Measurements from ENCODE around the gene TMEM91.

The TMEM91 gene

GRCh38 chr19:41409288-41409687 lies 33.0 kb downstream of the TMEM91 start:
- H3K4me1 ChIP-seq (ENCODE audit: control insufficient read depth in 1 of 2, insufficient read depth in 2 of 2, low read length in 2 of 2), result peaks cover 10 to 15% of the 10 kb centered on the region in 2 donors
- H3K36me3 ChIP-seq (ENCODE audit: control insufficient read depth in 1 of 2, insufficient read depth in 2 of 2, low read length in 2 of 2), result peaks cover 8 to 28% of the 10 kb centered on the region in 2 donors
- no peak overlapping the region for H3K27ac ChIP-seq (ENCODE audit: low read depth, low read length)
- no peaks in the 10 kb centered on the region for H3K9me3 ChIP-seq (ENCODE audit: control insufficient read depth in 1 of 2, low read length in 2 of 2)
- H3K4me3 ChIP-seq (ENCODE audit: low read depth in 1 of 2, low read length in 2 of 2), result no peak overlapping the region
- H3K27me3 ChIP-seq (ENCODE audit: control insufficient read depth in 1 of 2, insufficient read depth in 2 of 2, low read length in 2 of 2), result no peaks in the 10 kb centered on the region
- no peak overlapping the region for H3K9ac ChIP-seq (ENCODE audit: low read depth in 1 of 2, low read length in 2 of 2)

- no peak overlapping the region for H3K27ac ChIP-seq (ENCODE audit: low read depth, low read length)
Measured at GRCh38 chr19:41410336-41411054, 34.2 kb downstream of the TMEM91 start.

DNA sequence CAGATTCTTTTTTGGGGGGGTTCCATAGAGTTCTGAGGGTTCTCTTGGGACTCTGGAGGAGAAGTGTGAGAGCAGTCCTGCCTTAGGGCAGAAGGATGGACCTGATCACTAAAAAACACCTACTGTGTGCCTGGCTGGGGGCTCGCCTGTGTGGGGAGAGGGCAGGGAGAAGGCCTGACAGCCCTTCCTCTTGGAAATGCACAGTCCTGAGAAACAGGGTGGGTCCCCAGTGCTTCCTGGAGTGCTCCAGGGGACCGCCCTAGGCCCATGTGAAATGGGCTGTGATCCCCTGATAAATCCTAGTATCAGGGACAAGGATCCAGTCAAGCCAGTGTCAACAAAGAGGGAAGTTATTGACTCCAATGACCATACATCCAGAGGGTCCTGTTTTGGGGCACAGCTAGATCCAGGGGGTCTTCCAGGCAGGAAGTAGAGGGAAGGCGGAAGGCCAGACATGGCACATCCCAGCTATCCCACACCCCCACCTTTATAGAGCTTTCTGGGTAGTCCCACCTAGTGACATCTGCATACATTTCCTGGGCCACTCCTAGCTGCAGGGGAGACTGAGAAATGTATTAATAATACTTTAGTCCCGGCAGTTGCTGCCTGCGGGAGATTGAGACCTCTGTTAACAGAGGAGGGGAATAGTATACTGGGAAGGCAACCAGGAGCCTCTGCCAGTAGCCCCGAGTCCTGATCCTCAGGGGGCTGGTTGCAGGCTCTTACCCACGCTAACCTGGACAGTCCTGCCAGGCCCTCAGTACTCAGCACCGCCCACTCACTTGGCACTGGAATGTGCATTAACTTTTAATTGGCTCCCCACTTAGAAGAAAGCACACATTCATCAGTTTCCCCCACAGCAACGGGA lies 35.0 kb downstream of the TMEM91 start:
- H3K9me3 ChIP-seq (ENCODE audit: control insufficient read depth in 1 of 2, low read length in 2 of 2), result no peaks in the 10 kb centered on the region
- peaks cover 13 to 40% of the 10 kb centered on the region in 2 donors for H3K36me3 ChIP-seq (ENCODE audit: control insufficient read depth in 1 of 2, insufficient read depth in 2 of 2, low read length in 2 of 2)
- no peaks in the 10 kb centered on the region for H3K27me3 ChIP-seq (ENCODE audit: control insufficient read depth in 1 of 2, insufficient read depth in 2 of 2, low read length in 2 of 2)
- H3K4me3 ChIP-seq (ENCODE audit: low read depth in 1 of 2, low read length in 2 of 2), result no peak overlapping the region
- H3K9ac ChIP-seq (ENCODE audit: low read depth in 1 of 2, low read length in 2 of 2), result no peak overlapping the region
- H3K4me1 ChIP-seq (ENCODE audit: control insufficient read depth in 1 of 2, insufficient read depth in 2 of 2, low read length in 2 of 2), result peaks cover 21% of the 10 kb centered on the region in 2 donors
- no peak overlapping the region for H3K27ac ChIP-seq (ENCODE audit: low read depth, low read length)

More at GRCh38 chr19:41410336-41411054, 34.2 kb downstream of the TMEM91 start:
- Histone ChIP-seq H3K9me3 (ENCODE audit: control insufficient read depth in 1 of 2, low read length in 2 of 2) (no peaks in the 10 kb centered on the region), H3K4me1 (ENCODE audit: control insufficient read depth in 1 of 2, insufficient read depth in 2 of 2, low read length in 2 of 2) (peaks cover 21% of the 10 kb centered on the region in 2 donors), H3K4me3 (ENCODE audit: low read depth in 1 of 2, low read length in 2 of 2) (no peak overlapping the region), H3K36me3 (ENCODE audit: control insufficient read depth in 1 of 2, insufficient read depth in 2 of 2, low read length in 2 of 2) (peaks cover 13 to 40% of the 10 kb centered on the region in 2 donors), H3K27me3 (ENCODE audit: control insufficient read depth in 1 of 2, insufficient read depth in 2 of 2, low read length in 2 of 2) (no peaks in the 10 kb centered on the region), H3K9ac (ENCODE audit: low read depth in 1 of 2, low read length in 2 of 2) (no peak overlapping the region)

GRCh38 chr19:41411968-41412265 lies 35.6 kb downstream of the TMEM91 start:
- H3K27me3 ChIP-seq (ENCODE audit: control insufficient read depth in 1 of 2, insufficient read depth in 2 of 2, low read length in 2 of 2), result no peaks in the 10 kb centered on the region
- no peak overlapping the region for H3K9ac ChIP-seq (ENCODE audit: low read depth in 1 of 2, low read length in 2 of 2)
- peaks cover 13 to 45% of the 10 kb centered on the region in 2 donors for H3K36me3 ChIP-seq (ENCODE audit: control insufficient read depth in 1 of 2, insufficient read depth in 2 of 2, low read length in 2 of 2)

DNA sequence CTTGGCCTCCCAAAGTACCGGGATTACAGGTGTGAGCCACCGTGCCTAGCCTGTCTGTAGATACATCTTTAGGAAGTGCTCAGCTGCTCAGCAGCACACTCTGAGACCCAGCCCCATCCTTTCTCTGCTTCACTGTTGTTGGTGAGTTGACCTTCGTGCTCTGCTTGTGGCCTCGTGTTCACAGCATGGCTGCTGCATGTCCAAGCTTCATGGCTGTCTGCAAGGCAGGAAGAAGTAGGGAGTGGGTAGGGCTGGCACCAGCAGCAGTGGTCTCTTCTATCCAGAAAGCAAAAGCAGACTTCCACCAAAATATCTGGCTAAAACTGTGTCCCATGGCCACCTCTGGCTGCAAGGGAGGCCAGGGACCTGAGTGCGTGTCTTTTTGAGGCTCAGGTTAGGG lies 36.6 kb downstream of the TMEM91 start:
- Histone ChIP-seq H3K9me3 (ENCODE audit: control insufficient read depth in 1 of 2, low read length in 2 of 2) (no peaks in the 10 kb centered on the region), H3K36me3 (ENCODE audit: control insufficient read depth in 1 of 2, insufficient read depth in 2 of 2, low read length in 2 of 2) (peaks cover 13 to 52% of the 10 kb centered on the region in 2 donors), H3K4me1 (ENCODE audit: control insufficient read depth in 1 of 2, insufficient read depth in 2 of 2, low read length in 2 of 2) (peaks cover 21% of the 10 kb centered on the region in 2 donors)

More at GRCh38 chr19:41411968-41412265, 35.6 kb downstream of the TMEM91 start:
- H3K4me1 ChIP-seq (ENCODE audit: control insufficient read depth in 1 of 2, insufficient read depth in 2 of 2, low read length in 2 of 2), result peaks cover 21% of the 10 kb centered on the region in 2 donors
- H3K27ac ChIP-seq (ENCODE audit: low read depth, low read length), result no peak overlapping the region
- no peak overlapping the region for H3K4me3 ChIP-seq (ENCODE audit: low read depth in 1 of 2, low read length in 2 of 2)
- no peaks in the 10 kb centered on the region for H3K9me3 ChIP-seq (ENCODE audit: control insufficient read depth in 1 of 2, low read length in 2 of 2)

DNA sequence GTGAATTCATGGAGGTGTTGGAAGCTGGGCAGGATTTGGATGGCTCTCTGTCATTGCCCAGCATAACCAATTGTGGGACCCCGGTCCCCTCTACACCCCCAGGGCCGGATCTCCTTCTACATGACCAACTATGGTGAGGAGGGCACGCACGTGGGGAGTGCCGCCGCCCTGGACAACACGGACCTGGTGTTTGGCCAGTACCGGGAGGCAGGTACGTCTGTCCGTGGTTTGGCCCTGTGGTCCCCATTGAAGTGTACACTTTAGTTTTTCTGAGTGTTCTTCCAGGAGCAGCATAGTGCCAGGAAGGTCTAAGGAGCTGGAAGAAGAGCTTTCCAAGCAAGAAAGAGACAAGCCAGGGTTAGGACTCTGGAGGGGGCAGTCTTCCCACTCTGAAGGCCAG lies 37.6 kb downstream of the TMEM91 start:
- Histone ChIP-seq H3K9me3 (ENCODE audit: control insufficient read depth in 1 of 2, low read length in 2 of 2) (no peaks in the 10 kb centered on the region), H3K27ac (ENCODE audit: low read depth, low read length) (no peak overlapping the region), H3K27me3 (ENCODE audit: control insufficient read depth in 1 of 2, insufficient read depth in 2 of 2, low read length in 2 of 2) (no peaks in the 10 kb centered on the region), H3K4me3 (ENCODE audit: low read depth in 1 of 2, low read length in 2 of 2) (no peak overlapping the region), H3K36me3 (ENCODE audit: control insufficient read depth in 1 of 2, insufficient read depth in 2 of 2, low read length in 2 of 2) (peaks cover 14 to 61% of the 10 kb centered on the region in 2 donors), H3K9ac (ENCODE audit: low read depth in 1 of 2, low read length in 2 of 2) (no peak overlapping the region), H3K4me1 (ENCODE audit: control insufficient read depth in 1 of 2, insufficient read depth in 2 of 2, low read length in 2 of 2) (peaks cover 17 to 21% of the 10 kb centered on the region in 2 donors)

More for the DNA sequence above, 36.6 kb downstream of the TMEM91 start:
- Histone ChIP-seq H3K9ac (ENCODE audit: low read depth in 1 of 2, low read length in 2 of 2) (no peak overlapping the region), H3K27me3 (ENCODE audit: control insufficient read depth in 1 of 2, insufficient read depth in 2 of 2, low read length in 2 of 2) (no peaks in the 10 kb centered on the region), H3K4me3 (ENCODE audit: low read depth in 1 of 2, low read length in 2 of 2) (no peak overlapping the region), H3K27ac (ENCODE audit: low read depth, low read length) (no peak overlapping the region)

- Histone ChIP-seq H3K9ac (ENCODE audit: low read depth in 1 of 2, low read length in 2 of 2) (no peak overlapping the region), H3K36me3 (ENCODE audit: control insufficient read depth in 1 of 2, insufficient read depth in 2 of 2, low read length in 2 of 2) (peaks cover 17 to 66% of the 10 kb centered on the region in 2 donors), H3K9me3 (ENCODE audit: control insufficient read depth in 1 of 2, low read length in 2 of 2) (no peaks in the 10 kb centered on the region), H3K4me1 (ENCODE audit: control insufficient read depth in 1 of 2, insufficient read depth in 2 of 2, low read length in 2 of 2) (peaks cover 16 to 17% of the 10 kb centered on the region in 2 donors), H3K27ac (ENCODE audit: low read depth, low read length) (no peak overlapping the region), H3K27me3 (ENCODE audit: control insufficient read depth in 1 of 2, insufficient read depth in 2 of 2, low read length in 2 of 2) (no peaks in the 10 kb centered on the region), H3K4me3 (ENCODE audit: low read depth in 1 of 2, low read length in 2 of 2) (no peak overlapping the region)
Measured at GRCh38 chr19:41414461-41414860, 38.1 kb downstream of the TMEM91 start.

DNA sequence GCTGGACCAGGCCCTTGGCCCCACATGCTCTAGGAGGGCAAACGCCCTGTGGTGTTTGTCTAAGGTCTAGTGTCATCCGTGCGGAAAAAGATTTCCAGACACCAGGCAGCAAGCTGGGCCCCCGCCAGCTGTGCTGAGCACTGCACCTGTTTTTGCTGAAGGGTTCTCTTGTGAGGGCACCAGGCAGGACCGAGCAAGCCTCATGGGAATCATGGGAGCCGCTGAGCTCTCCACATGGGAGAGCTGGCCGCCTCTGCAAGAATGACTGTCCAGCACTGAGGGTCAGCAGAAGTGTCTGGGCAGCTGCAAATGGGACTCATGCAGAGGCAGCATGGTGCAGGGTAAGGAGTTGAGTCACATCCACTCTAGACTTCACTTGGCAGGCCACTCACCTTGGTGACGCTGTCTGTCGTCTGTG lies 38.8 kb downstream of the TMEM91 start:
- H3K27me3 ChIP-seq (ENCODE audit: control insufficient read depth in 1 of 2, insufficient read depth in 2 of 2, low read length in 2 of 2), result no peaks in the 10 kb centered on the region
- peaks cover 12 to 13% of the 10 kb centered on the region in 2 donors for H3K4me1 ChIP-seq (ENCODE audit: control insufficient read depth in 1 of 2, insufficient read depth in 2 of 2, low read length in 2 of 2)
- no peaks in the 10 kb centered on the region for H3K9me3 ChIP-seq (ENCODE audit: control insufficient read depth in 1 of 2, low read length in 2 of 2)
- H3K36me3 ChIP-seq (ENCODE audit: control insufficient read depth in 1 of 2, insufficient read depth in 2 of 2, low read length in 2 of 2), result peaks cover 14 to 72% of the 10 kb centered on the region in 2 donors
- no peak overlapping the region for H3K27ac ChIP-seq (ENCODE audit: low read depth, low read length)
- H3K9ac ChIP-seq (ENCODE audit: low read depth in 1 of 2, low read length in 2 of 2), result no peak overlapping the region
- no peak overlapping the region for H3K4me3 ChIP-seq (ENCODE audit: low read depth in 1 of 2, low read length in 2 of 2)

DNA sequence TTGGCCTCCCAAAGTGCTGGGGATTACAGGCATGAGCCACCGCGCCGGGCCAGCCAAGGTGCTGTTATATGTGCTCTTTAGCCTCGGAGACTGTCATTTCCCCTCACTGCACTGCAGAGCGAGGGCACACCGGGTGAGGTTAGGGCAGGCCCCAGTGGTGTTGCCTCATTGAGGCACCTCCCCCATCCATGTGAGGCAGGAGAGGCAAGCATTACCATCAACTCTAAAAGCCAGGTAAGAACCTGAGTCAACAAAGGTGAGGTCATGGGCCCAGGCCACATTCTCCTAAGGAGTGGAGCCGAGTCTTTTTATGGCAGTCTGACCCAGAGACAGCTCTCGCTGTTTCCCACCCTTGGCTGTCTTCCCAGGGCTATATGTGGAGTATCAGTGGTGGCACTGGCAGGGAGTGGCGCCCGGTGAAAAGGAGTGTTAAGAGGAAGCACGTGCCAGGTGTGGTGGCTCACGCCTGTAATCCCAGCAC lies 39.9 kb downstream of the TMEM91 start:
- peaks cover 17 to 22% of the 10 kb centered on the region in 2 donors for H3K4me1 ChIP-seq (ENCODE audit: control insufficient read depth in 1 of 2, insufficient read depth in 2 of 2, low read length in 2 of 2)
- H3K9ac ChIP-seq (ENCODE audit: low read depth in 1 of 2, low read length in 2 of 2), result no peak overlapping the region
- no peaks in the 10 kb centered on the region for H3K27me3 ChIP-seq (ENCODE audit: control insufficient read depth in 1 of 2, insufficient read depth in 2 of 2, low read length in 2 of 2)
- H3K36me3 ChIP-seq (ENCODE audit: control insufficient read depth in 1 of 2, insufficient read depth in 2 of 2, low read length in 2 of 2), result peaks cover 14 to 68% of the 10 kb centered on the region in 2 donors
- H3K4me3 ChIP-seq (ENCODE audit: low read depth in 1 of 2, low read length in 2 of 2), result no peak overlapping the region
- H3K9me3 ChIP-seq (ENCODE audit: control insufficient read depth in 1 of 2, low read length in 2 of 2), result no peaks in the 10 kb centered on the region
- peak overlapping the region; percentile 54 for H3K27ac ChIP-seq (ENCODE audit: low read depth, low read length)
